ENCODE results near the gene EPHB1. TPM values are rescaled to one million over a fixed set of nuclear protein-coding genes. Genes with fewer than 3 reads are reported as not detected.

Gene EPHB1
- total RNA-seq, 4 donors from 2014 or later: 2.6 to 5.3 (median 3.1) TPM; not detected in 1

DNA sequence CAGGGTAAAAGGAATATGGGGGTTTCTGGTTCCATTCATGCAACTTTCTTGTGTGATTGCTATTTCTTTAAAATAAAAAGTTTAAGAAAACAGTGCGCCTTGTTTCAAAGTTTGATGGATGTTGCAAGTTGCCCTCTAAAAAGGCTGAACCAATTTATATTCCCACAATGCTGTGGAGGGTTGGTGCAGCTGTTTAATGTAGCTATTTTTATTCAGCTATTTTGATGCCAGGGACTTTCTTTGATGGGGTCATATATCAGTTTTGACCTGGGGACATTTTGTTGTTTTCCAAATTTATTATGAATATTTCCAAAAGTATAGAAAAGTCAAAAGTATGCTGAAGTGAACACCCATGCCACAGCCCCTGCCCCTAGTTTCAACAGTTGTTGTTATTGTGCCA, 20.5 kb downstream of the EPHB1 start:
- intact Hi-C loops (cut with DNase I; ENCODE audit: low total_unique reads): no loop called here
- H3K9me3 ChIP-seq: no peaks in the 10 kb centered on the region
- no peaks in the 10 kb centered on the region for H3K27me3 ChIP-seq
- TF ChIP-seq, protein P1, sequence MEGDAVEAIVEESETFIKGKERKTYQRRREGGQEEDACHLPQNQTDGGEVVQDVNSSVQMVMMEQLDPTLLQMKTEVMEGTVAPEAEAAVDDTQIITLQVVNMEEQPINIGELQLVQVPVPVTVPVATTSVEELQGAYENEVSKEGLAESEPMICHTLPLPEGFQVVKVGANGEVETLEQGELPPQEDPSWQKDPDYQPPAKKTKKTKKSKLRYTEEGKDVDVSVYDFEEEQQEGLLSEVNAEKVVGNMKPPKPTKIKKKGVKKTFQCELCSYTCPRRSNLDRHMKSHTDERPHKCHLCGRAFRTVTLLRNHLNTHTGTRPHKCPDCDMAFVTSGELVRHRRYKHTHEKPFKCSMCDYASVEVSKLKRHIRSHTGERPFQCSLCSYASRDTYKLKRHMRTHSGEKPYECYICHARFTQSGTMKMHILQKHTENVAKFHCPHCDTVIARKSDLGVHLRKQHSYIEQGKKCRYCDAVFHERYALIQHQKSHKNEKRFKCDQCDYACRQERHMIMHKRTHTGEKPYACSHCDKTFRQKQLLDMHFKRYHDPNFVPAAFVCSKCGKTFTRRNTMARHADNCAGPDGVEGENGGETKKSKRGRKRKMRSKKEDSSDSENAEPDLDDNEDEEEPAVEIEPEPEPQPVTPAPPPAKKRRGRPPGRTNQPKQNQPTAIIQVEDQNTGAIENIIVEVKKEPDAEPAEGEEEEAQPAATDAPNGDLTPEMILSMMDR (IDR thresholded peaks at IDR 0.05): no peak
- no peak for TF ChIP-seq POLR2A (IDR thresholded peaks at IDR 0.05)
- no peak for DNase-seq
- H3K36me3 ChIP-seq: no peaks in the 10 kb centered on the region
- no peak overlapping the region for H3K4me3 ChIP-seq
- H3K27ac ChIP-seq: no peak overlapping the region
- H3K4me1 ChIP-seq: no peaks in the 10 kb centered on the region

DNA sequence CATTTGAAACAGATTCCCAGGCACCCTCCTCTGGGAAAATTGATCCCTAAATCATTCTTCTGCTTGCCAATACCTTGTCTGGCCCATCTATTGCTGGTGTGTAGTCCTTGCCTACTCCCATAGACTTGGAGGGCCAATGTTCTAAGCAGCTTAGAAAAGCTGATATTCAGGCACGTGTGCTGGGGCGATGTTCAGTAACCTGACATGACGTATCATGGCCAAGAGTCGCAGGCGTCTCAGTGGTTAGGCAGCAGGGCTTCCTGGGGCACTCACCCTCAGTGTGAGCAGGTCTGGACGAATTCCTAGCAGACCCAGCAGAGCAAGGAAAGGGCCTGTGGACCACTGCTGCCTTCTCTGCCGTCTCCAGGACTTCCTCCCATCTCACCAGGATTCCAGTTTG, 21.6 kb downstream of the EPHB1 start:
- no peaks in the 10 kb centered on the region for H3K9me3 ChIP-seq
- H3K4me3 ChIP-seq: no peak overlapping the region
- no peaks in the 10 kb centered on the region for H3K4me1 ChIP-seq
- H3K27ac ChIP-seq: no peak overlapping the region
- no peak for TF ChIP-seq POLR2A (IDR thresholded peaks at IDR 0.05)
- TF ChIP-seq, protein P1 (IDR thresholded peaks at IDR 0.05): no peak
- no peak for DNase-seq
- intact Hi-C loops (cut with DNase I; ENCODE audit: low total_unique reads): no loop called here
- no peaks in the 10 kb centered on the region for H3K27me3 ChIP-seq
- no peaks in the 10 kb centered on the region for H3K36me3 ChIP-seq

DNA sequence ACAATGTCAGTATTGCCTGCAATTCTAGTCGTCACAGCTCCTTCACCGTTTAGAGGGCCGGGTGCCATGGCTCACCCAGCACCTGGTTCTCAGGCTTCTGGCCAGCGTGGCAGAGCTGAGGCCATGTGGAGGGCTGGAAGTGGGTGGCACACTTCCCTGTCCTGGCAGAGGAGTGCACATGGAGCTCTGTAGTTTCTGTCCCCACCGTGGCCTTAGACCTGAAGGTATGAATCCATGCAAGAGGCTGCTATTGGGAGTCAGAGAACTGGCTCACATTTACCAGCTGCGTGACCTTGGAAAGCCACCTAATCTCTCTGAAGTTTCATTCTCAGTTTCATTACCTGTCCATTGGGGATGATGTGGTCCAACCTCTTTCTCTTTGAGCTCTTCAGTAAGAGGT, 22.2 kb downstream of the EPHB1 start:
- Histone ChIP-seq H3K27me3 (no peaks in the 10 kb centered on the region), H3K4me3 (no peak overlapping the region), H3K36me3 (no peaks in the 10 kb centered on the region), H3K4me1 (no peaks in the 10 kb centered on the region), H3K27ac (no peak overlapping the region), H3K9me3 (no peaks in the 10 kb centered on the region)
- intact Hi-C loops (cut with DNase I; ENCODE audit: low total_unique reads): no loop called here
- no peak for TF ChIP-seq POLR2A (IDR thresholded peaks at IDR 0.05)
- TF ChIP-seq, protein P1 (IDR thresholded peaks at IDR 0.05): no peak
- no peak for DNase-seq

DNA sequence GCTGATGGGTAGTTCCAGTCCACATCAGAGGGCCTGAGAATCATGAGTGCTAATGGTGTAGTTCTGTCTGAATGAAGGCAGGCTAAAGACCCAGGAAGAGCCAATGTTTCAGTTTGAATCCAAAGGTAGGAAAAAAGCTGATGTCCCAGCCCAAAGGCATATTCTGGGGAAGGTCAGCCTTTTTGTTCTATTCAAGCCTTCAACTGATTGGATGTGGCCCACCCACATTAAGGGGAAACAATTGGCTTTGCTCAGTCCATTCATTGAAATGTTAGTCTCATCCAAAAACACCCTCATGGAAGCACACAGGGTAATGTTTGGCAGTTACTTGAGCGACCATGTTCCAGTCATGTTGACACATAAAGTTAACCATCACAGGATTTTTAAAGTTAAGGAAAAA, 25.9 kb downstream of the EPHB1 start:
- H3K4me1 ChIP-seq: no peaks in the 10 kb centered on the region
- no peak overlapping the region for H3K4me3 ChIP-seq
- H3K27me3 ChIP-seq: no peaks in the 10 kb centered on the region
- intact Hi-C loops (cut with DNase I; ENCODE audit: low total_unique reads): no loop called here
- no peak for DNase-seq
- no peaks in the 10 kb centered on the region for H3K36me3 ChIP-seq
- no peaks in the 10 kb centered on the region for H3K9me3 ChIP-seq
- H3K27ac ChIP-seq: no peak overlapping the region
- TF ChIP-seq POLR2A (IDR thresholded peaks at IDR 0.05): no peak
- TF ChIP-seq, protein P1 (IDR thresholded peaks at IDR 0.05): no peak

DNA sequence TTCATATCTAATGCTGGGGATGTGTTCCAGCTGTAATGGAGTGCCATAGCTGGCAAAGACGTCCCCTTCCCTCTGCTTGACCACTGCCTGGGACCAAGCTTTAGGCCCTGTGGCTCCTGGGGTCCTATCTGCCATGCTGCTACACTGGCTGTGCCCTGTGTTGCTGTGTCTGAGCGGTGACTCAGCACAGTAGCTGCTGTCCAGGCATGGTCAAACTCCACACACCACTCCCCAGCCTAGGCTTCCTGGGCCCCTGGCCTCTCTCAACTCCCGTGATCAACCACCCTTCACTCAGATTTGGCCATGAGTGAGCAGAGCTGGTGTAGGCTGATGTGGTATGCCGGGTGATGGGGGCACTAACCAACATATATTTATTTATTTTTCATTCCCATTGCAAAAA, 27.0 kb downstream of the EPHB1 start:
- Histone ChIP-seq H3K4me3 (no peak overlapping the region), H3K27ac (no peak overlapping the region), H3K36me3 (no peaks in the 10 kb centered on the region), H3K9me3 (no peaks in the 10 kb centered on the region), H3K27me3 (no peaks in the 10 kb centered on the region), H3K4me1 (no peaks in the 10 kb centered on the region)
- TF ChIP-seq POLR2A (IDR thresholded peaks at IDR 0.05): no peak
- TF ChIP-seq, protein P1 (IDR thresholded peaks at IDR 0.05): no peak
- intact Hi-C loops (cut with DNase I; ENCODE audit: low total_unique reads): no loop called here
- DNase-seq: no peak

All from uterus (tissue), 4 donors.